Upper lobe of left lung (tissue), 4 donors: ENCODE data around the gene SYNE3.

Experiments
- POLR2A ChIP-seq, 4 donors: fragments of 450-650 bp; IDR thresholded peaks; one replicate each; pipeline ENCODE4 v1.5.1; 2016 to 2017; ENCODE audit warnings: antibody characterized with exemption in 4 of 4, mild to moderate bottlenecking in 2 of 4
- TF ChIP-seq, protein P1 (sequence below), 6 experiments: fragments of 450-650 bp in 4 of 6; fragments of 200-600 bp in 2 of 6; sonication (generic) in 2 of 6; IDR thresholded peaks; one replicate each; pipeline ENCODE4 v1.5.1; 2016 to 2019; ENCODE audit warnings: antibody characterized with exemption in 6 of 6

DNA sequence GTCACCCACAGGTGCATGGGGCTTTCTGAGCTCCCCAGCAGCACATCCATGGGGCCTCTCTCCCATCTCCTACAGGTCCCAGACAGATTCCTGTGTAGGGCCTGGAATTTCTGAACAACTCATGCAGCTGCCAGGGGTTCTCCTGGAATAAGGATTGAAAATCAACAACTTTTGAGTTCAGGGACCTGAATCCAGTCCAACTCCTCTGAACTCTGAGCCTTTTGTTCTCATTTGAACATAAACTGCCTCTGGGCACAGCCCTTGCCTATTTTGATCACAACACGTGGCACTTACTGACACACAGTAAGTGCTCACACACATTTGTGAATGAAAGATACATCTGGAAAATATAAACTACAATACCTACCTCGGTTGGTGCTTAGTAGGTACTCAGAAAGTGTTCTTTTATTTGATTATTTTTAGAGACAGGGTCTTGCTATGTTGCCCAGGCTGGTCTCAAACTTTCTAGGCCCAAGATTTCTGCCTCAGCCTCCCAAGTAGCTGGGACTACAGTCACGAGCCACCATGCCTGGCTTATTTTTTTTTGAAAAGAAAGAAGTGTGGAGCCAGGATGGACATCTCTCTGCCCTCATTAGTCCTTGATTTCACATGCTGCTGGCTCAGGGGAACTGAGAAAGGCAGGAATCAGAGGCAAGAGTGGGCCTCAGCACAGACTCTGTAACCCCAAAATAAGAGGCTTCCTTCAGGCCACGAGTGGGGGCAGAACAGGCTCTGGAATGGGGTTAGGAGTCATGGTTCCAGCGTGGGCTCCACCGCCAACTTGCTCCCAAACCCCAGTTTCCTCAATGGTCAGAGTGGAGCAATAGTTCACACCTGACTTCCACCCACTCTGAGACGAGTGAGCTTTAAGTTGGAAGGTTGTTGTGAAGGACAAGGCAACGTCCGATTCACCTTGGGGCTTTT lies 27.0 kb downstream of the SYNE3 start:
- TF ChIP-seq, protein P1, sequence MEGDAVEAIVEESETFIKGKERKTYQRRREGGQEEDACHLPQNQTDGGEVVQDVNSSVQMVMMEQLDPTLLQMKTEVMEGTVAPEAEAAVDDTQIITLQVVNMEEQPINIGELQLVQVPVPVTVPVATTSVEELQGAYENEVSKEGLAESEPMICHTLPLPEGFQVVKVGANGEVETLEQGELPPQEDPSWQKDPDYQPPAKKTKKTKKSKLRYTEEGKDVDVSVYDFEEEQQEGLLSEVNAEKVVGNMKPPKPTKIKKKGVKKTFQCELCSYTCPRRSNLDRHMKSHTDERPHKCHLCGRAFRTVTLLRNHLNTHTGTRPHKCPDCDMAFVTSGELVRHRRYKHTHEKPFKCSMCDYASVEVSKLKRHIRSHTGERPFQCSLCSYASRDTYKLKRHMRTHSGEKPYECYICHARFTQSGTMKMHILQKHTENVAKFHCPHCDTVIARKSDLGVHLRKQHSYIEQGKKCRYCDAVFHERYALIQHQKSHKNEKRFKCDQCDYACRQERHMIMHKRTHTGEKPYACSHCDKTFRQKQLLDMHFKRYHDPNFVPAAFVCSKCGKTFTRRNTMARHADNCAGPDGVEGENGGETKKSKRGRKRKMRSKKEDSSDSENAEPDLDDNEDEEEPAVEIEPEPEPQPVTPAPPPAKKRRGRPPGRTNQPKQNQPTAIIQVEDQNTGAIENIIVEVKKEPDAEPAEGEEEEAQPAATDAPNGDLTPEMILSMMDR (IDR thresholded peaks at IDR 0.05): no peak
- TF ChIP-seq POLR2A (IDR thresholded peaks at IDR 0.05): no peak
